ENCODE measurements around the gene THSD4.

GRCh38 chr15:71379893-71380292, 264.6 kb downstream of the THSD4 start:
- TF ChIP-seq EZH2phosphoT487 (IDR thresholded peaks at IDR 0.05; ENCODE audit: low read depth) = no peak
- no peak for TF ChIP-seq CTCF (IDR thresholded peaks at IDR 0.05; ENCODE audit: low read depth, low read length)

All from OCI-LY3 (cell line).